ENCODE results near the gene SPOCK2.
A peak's percentile ranks its signal among the peaks of the same experiment; 100 is the strongest.

Gene SPOCK2

DNA sequence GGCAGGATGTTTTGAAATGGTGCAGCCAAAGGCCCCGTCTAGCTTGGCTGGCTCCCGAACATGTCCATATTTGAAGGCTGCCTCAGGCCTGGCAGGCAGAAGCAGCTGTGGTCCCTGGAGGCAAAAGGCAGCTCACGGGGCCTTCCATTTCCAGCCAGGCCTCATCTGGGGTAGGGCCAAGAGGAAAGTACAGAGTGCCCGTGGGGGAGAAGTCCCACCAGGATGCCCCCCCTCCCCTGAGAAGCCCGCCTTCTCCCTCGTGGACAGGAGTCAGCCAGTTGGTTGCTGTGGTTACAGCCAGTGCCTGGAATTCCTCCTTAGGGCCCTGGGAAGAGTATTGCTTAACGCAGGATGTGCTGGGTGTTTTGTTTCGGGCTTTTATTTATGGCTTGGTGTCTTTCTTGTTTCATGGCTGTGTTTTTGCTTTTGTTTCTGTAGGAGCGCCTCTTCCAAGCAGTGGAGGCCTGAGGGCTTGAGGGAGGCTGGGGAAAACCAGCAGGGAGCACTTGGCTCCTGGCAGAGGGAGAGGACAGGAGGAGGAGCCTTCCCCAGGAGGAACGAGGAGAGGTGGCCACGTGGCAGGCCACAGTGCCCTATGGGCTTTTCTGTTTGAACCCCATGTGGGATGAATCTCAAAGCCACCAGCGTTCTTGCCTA lies 78.8 kb downstream of the SPOCK2 start:
- TF ChIP-seq, protein P1, sequence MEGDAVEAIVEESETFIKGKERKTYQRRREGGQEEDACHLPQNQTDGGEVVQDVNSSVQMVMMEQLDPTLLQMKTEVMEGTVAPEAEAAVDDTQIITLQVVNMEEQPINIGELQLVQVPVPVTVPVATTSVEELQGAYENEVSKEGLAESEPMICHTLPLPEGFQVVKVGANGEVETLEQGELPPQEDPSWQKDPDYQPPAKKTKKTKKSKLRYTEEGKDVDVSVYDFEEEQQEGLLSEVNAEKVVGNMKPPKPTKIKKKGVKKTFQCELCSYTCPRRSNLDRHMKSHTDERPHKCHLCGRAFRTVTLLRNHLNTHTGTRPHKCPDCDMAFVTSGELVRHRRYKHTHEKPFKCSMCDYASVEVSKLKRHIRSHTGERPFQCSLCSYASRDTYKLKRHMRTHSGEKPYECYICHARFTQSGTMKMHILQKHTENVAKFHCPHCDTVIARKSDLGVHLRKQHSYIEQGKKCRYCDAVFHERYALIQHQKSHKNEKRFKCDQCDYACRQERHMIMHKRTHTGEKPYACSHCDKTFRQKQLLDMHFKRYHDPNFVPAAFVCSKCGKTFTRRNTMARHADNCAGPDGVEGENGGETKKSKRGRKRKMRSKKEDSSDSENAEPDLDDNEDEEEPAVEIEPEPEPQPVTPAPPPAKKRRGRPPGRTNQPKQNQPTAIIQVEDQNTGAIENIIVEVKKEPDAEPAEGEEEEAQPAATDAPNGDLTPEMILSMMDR (IDR thresholded peaks at IDR 0.05; ENCODE audit: low read length, missing control alignments), result no peak
- H3K4me3 ChIP-seq (replicated peaks; ENCODE audit: low read depth, low read length), result peak overlapping the region; percentile 6
- DNase-seq (ENCODE audit: low read depth), result peak; percentile 99

DNA sequence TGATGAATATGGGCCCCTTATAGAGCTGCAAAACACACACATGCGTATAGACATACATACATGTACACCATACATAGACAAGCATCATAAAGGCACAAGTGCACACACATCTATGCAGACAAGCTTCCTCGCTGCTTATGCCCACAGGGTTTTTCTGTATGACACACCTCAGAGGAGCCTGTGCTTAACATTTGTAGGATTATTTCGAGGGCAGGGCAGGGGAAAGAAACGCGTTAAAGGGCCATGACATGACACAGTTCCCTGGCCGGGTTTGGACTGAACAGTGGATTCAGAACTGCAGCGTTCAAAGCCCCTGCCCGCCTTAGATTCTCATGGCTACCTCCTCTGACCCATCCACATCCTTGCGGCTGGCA lies 79.3 kb downstream of the SPOCK2 start:
- DNase-seq (ENCODE audit: low read depth), result no peak
- H3K4me3 ChIP-seq (replicated peaks; ENCODE audit: low read depth, low read length), result no peak overlapping the region
- TF ChIP-seq, protein P1 (IDR thresholded peaks at IDR 0.05; ENCODE audit: low read length, missing control alignments), result no peak

Data from fibroblast of pulmonary artery (primary cell).